ENCODE data around the gene ABL1. TPM values are rescaled to one million over a fixed set of nuclear protein-coding genes. Genes with fewer than 3 reads are reported as not detected.
"Not testable (repeated sequence)": the region's sequence is repeated elsewhere in the genome, so short reads cannot be mapped to it uniquely, and the experiment has no call there.

ABL1 gene
- total RNA-seq, 1 donor from 2014 or later, result 30.7 TPM

DNA sequence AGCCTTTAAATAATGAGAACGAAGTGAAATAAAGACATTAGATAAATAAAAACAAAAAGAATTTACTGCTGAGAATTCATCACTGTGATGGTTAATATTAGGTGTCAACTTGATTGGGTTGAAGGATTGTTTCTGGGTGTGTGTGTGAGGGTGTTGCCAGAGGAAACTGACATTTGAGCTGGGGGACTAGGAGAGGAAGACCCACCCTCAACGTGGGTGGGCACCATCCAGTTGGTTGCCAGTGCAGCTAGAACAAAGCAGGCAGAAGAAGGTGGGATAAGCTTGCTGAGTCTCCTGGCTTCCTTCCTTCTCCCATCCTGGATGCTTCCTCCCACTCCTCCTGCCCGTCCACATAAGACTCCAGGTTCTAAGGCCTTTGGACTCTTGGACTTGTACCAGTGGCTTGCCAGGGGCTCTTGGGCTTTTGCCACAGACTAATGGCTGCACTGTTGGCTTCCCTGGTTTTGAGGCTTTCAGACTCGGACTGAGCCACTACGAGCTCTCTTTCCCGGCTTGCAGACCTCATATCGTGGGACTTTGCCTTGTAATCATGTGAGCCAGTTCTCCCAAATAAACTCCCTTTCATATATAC lies 43.7 kb upstream of the ABL1 start:
- H3K4me3 ChIP-seq, result no peak overlapping the region
- TF ChIP-seq, protein P1, sequence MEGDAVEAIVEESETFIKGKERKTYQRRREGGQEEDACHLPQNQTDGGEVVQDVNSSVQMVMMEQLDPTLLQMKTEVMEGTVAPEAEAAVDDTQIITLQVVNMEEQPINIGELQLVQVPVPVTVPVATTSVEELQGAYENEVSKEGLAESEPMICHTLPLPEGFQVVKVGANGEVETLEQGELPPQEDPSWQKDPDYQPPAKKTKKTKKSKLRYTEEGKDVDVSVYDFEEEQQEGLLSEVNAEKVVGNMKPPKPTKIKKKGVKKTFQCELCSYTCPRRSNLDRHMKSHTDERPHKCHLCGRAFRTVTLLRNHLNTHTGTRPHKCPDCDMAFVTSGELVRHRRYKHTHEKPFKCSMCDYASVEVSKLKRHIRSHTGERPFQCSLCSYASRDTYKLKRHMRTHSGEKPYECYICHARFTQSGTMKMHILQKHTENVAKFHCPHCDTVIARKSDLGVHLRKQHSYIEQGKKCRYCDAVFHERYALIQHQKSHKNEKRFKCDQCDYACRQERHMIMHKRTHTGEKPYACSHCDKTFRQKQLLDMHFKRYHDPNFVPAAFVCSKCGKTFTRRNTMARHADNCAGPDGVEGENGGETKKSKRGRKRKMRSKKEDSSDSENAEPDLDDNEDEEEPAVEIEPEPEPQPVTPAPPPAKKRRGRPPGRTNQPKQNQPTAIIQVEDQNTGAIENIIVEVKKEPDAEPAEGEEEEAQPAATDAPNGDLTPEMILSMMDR (IDR thresholded peaks at IDR 0.05; ENCODE audit: borderline replicate concordance), result no peak
- no peaks in the 10 kb centered on the region for H3K27me3 ChIP-seq (ENCODE audit: low read depth)
- peaks cover 39% of the 10 kb centered on the region for H3K4me1 ChIP-seq
- peaks cover 15% of the 10 kb centered on the region for H3K9me3 ChIP-seq (replicated peaks)
- no peak overlapping the region for H3K27ac ChIP-seq (replicated peaks)
- DNase-seq, result no peak
- peaks cover 5% of the 10 kb centered on the region for H3K36me3 ChIP-seq
- intact Hi-C loops (cut with micrococcal nuclease), result no loop called here

GRCh38 chr9:130793589-130793988 lies 41.5 kb upstream of the ABL1 start:
- DNase-seq, result no peak
- intact Hi-C loops (cut with micrococcal nuclease), result no loop called here
- H3K27me3 ChIP-seq (ENCODE audit: low read depth), result no peaks in the 10 kb centered on the region
- peaks cover 32% of the 10 kb centered on the region for H3K4me1 ChIP-seq
- no peak overlapping the region for H3K27ac ChIP-seq (replicated peaks)
- no peak overlapping the region for H3K4me3 ChIP-seq
- peaks cover 15% of the 10 kb centered on the region for H3K9me3 ChIP-seq (replicated peaks)
- peaks cover 5% of the 10 kb centered on the region for H3K36me3 ChIP-seq
- TF ChIP-seq, protein P1 (IDR thresholded peaks at IDR 0.05; ENCODE audit: borderline replicate concordance), result no peak

GRCh38 chr9:130794021-130794420 lies 41.0 kb upstream of the ABL1 start:
- peaks cover 13% of the 10 kb centered on the region for H3K9me3 ChIP-seq (replicated peaks)
- H3K4me1 ChIP-seq, result peaks cover 32% of the 10 kb centered on the region
- peak overlapping the region; percentile 55 for H3K27ac ChIP-seq (replicated peaks)
- H3K4me3 ChIP-seq; H3K27me3 ChIP-seq (ENCODE audit: low read depth); H3K36me3 ChIP-seq; intact Hi-C loops (cut with micrococcal nuclease); DNase-seq: not testable (repeated sequence)

GRCh38 chr9:130794423-130794822 lies 40.6 kb upstream of the ABL1 start:
- intact Hi-C loops (cut with micrococcal nuclease); H3K36me3 ChIP-seq; DNase-seq; H3K9me3 ChIP-seq (replicated peaks); H3K27me3 ChIP-seq (ENCODE audit: low read depth); H3K4me3 ChIP-seq: not testable (repeated sequence)
- H3K27ac ChIP-seq (replicated peaks), result peak overlapping the region; percentile 55
- peaks cover 32% of the 10 kb centered on the region for H3K4me1 ChIP-seq

DNA sequence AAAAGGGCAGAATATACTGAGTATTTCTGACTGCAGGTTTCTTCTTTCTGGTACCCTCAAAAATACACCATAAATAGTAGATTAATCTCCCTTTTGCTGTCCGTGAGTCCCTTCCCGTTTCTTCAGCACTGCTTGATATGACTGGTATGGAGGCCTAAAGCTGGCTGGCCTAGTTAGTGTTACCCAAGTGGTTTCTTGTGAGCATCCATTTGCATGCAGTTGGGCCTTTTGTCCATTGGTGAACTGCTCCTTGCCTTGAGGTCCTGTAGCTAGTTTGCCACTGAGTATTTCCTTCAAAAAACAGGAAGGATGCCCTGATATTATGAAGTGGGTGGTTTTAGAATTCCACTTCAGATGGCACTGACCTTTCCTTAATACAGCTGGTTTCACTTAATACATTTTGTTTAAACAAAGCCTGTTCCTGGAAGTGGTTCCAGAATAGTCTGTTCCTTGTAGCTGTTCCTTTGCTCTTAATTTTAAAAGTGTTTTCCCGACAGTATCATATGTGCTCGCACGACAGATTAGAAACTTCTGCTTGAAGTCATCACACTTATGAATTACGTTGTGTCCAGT lies 40.0 kb upstream of the ABL1 start:
- Histone ChIP-seq H3K36me3 (peaks cover 2% of the 10 kb centered on the region), H3K9me3 (replicated peaks) (peaks cover 3% of the 10 kb centered on the region), H3K4me3 (no peak overlapping the region), H3K27me3 (ENCODE audit: low read depth) (no peaks in the 10 kb centered on the region), H3K27ac (replicated peaks) (peak overlapping the region; percentile 55), H3K4me1 (peaks cover 32% of the 10 kb centered on the region)
- no peak for DNase-seq
- intact Hi-C loops (cut with micrococcal nuclease), result no loop called here
- TF ChIP-seq, protein P1 (IDR thresholded peaks at IDR 0.05; ENCODE audit: borderline replicate concordance), result no peak

- H3K27ac ChIP-seq (replicated peaks); DNase-seq; H3K27me3 ChIP-seq (ENCODE audit: low read depth); H3K36me3 ChIP-seq; intact Hi-C loops (cut with micrococcal nuclease); H3K4me1 ChIP-seq; H3K4me3 ChIP-seq; H3K9me3 ChIP-seq (replicated peaks): not testable (repeated sequence)
Observed at GRCh38 chr9:130803116-130803515, 31.9 kb upstream of the ABL1 start.

GRCh38 chr9:130805510-130806326 lies 29.3 kb upstream of the ABL1 start:
- Histone ChIP-seq H3K36me3 (no peaks in the 10 kb centered on the region), H3K27ac (replicated peaks) (no peak overlapping the region), H3K9me3 (replicated peaks) (no peaks in the 10 kb centered on the region), H3K4me1 (no peaks in the 10 kb centered on the region), H3K4me3 (no peak overlapping the region), H3K27me3 (ENCODE audit: low read depth) (no peaks in the 10 kb centered on the region)
- intact Hi-C loops (cut with micrococcal nuclease), result no loop called here
- TF ChIP-seq, protein P1 (IDR thresholded peaks at IDR 0.05; ENCODE audit: borderline replicate concordance), result no peak
- DNase-seq, result no peak

Data from left ventricle myocardium inferior (tissue), 1 donor.